HG03039 (cell line): ENCODE measurements around the gene UBXN6.

Experiments used
- ATAC-seq: cut with Tn5 transposase; IDR thresholded peaks from one replicate; pipeline ENCODE4 v1.9.1; 2021; ENCODE audit warnings: mild to moderate bottlenecking, moderate library complexity; ENCODE audit not compliant: unreplicated experiment

The UBXN6 gene

GRCh38 chr19:4456843-4457653 is 546 bp downstream of the UBXN6 start:
- no peak for ATAC-seq

GRCh38 chr19:4456476-4456842 is 1.1 kb downstream of the UBXN6 start:
- ATAC-seq: no peak

- no peak for ATAC-seq
Observed at GRCh38 chr19:4455719-4456475, 1.7 kb downstream of the UBXN6 start.

- no peak for ATAC-seq
Observed at GRCh38 chr19:4454747-4455718, 2.6 kb downstream of the UBXN6 start.

- ATAC-seq: no peak
Observed at GRCh38 chr19:4453232-4454179, 4.1 kb downstream of the UBXN6 start.

GRCh38 chr19:4452230-4452990 is 5.2 kb downstream of the UBXN6 start:
- ATAC-seq: no peak

- ATAC-seq: no peak
Observed at GRCh38 chr19:4449639-4450028, 8.0 kb downstream of the UBXN6 start.

- ATAC-seq: no peak
Observed at GRCh38 chr19:4449022-4449638, 8.5 kb downstream of the UBXN6 start.

- no peak for ATAC-seq
Observed at GRCh38 chr19:4448147-4448985, 9.2 kb downstream of the UBXN6 start.

GRCh38 chr19:4447327-4448146 is 10.1 kb downstream of the UBXN6 start:
- ATAC-seq: no peak

- ATAC-seq: no peak
Observed at GRCh38 chr19:4446704-4447200, 10.8 kb downstream of the UBXN6 start.

GRCh38 chr19:4445963-4446703 is 11.5 kb downstream of the UBXN6 start:
- ATAC-seq: no peak

- ATAC-seq: no peak
Observed at GRCh38 chr19:4444765-4445741, 12.5 kb downstream of the UBXN6 start.

- ATAC-seq: no peak
Observed at GRCh38 chr19:4443966-4444764, 13.4 kb downstream of the UBXN6 start.
